Right lobe of liver (tissue), 4 donors: ENCODE results near the gene REV3L.

ENCODE experiments used
- POLR2A ChIP-seq: fragments of 450-650 bp; IDR thresholded peaks from one replicate; pipeline ENCODE4 v1.6.1; 2017; ENCODE audit warnings: antibody characterized with exemption, mild to moderate bottlenecking
- TF ChIP-seq, protein P1 (sequence below), 4 donors: fragments of 200-600 bp in 3 of 4; fragments of 450-650 bp in 1 of 4; IDR thresholded peaks; one replicate each; pipeline versions ENCODE4 v1.5.1 to v1.8.0; 2016 to 2022; ENCODE audit warnings: antibody characterized with exemption in 4 of 4, mild to moderate bottlenecking in 2 of 4
- donor health status: DM: no; HTN: no; CAD: no.
- donor health status: DM: no; HTN: no; CAD: no.
- donor health status: DM: no; HTN: yes; CAD: no.

- TF ChIP-seq, protein P1, sequence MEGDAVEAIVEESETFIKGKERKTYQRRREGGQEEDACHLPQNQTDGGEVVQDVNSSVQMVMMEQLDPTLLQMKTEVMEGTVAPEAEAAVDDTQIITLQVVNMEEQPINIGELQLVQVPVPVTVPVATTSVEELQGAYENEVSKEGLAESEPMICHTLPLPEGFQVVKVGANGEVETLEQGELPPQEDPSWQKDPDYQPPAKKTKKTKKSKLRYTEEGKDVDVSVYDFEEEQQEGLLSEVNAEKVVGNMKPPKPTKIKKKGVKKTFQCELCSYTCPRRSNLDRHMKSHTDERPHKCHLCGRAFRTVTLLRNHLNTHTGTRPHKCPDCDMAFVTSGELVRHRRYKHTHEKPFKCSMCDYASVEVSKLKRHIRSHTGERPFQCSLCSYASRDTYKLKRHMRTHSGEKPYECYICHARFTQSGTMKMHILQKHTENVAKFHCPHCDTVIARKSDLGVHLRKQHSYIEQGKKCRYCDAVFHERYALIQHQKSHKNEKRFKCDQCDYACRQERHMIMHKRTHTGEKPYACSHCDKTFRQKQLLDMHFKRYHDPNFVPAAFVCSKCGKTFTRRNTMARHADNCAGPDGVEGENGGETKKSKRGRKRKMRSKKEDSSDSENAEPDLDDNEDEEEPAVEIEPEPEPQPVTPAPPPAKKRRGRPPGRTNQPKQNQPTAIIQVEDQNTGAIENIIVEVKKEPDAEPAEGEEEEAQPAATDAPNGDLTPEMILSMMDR (IDR thresholded peaks at IDR 0.05) = no peak
- no peak for TF ChIP-seq POLR2A
Observed at GRCh38 chr6:111477481-111477938, 5.5 kb downstream of the REV3L start.
